GM18508 (cell line): ENCODE measurements around the gene PMVK.
"Not testable (repeated sequence)": the region's sequence is repeated elsewhere in the genome, so short reads cannot be mapped to it uniquely, and the experiment has no call there.

Experiments
- ATAC-seq: cut with Tn5 transposase; IDR thresholded peaks from one replicate; pipeline ENCODE4 v1.9.1; 2021; ENCODE audit warnings: moderate number of reproducible peaks; ENCODE audit not compliant: insufficient read depth, unreplicated experiment

The PMVK gene

GRCh38 chr1:154926201-154926600 is 10.3 kb downstream of the PMVK start:
- ATAC-seq: no peak

GRCh38 chr1:154925335-154926170 is 11.0 kb downstream of the PMVK start:
- no peak for ATAC-seq

- no peak for ATAC-seq
Observed at GRCh38 chr1:154923695-154924094, 12.8 kb downstream of the PMVK start.

GRCh38 chr1:154913273-154913672 is 23.2 kb downstream of the PMVK start:
- ATAC-seq: no peak

GRCh38 chr1:154912755-154913154 is 23.8 kb downstream of the PMVK start:
- ATAC-seq: no peak

- ATAC-seq: no peak
Observed at GRCh38 chr1:154911691-154912550, 24.6 kb downstream of the PMVK start.

- ATAC-seq: no peak
Observed at GRCh38 chr1:154910851-154911250, 25.7 kb downstream of the PMVK start.

GRCh38 chr1:154908937-154909336 is 27.6 kb downstream of the PMVK start:
- ATAC-seq: no peak

- ATAC-seq: not testable (repeated sequence)
Observed at GRCh38 chr1:154908129-154908528, 28.4 kb downstream of the PMVK start.

GRCh38 chr1:154906621-154907081 is 29.9 kb downstream of the PMVK start:
- no peak for ATAC-seq

GRCh38 chr1:154902938-154903566 is 33.5 kb downstream of the PMVK start:
- no peak for ATAC-seq

GRCh38 chr1:154901591-154901990 is 34.9 kb downstream of the PMVK start:
- ATAC-seq: no peak

GRCh38 chr1:154899041-154899440 is 37.5 kb downstream of the PMVK start:
- ATAC-seq: no peak

- no peak for ATAC-seq
Observed at GRCh38 chr1:154896771-154897286, 39.7 kb downstream of the PMVK start.

- ATAC-seq: no peak
Observed at GRCh38 chr1:154895798-154896197, 40.7 kb downstream of the PMVK start.

GRCh38 chr1:154891452-154891851 is 45.1 kb downstream of the PMVK start:
- ATAC-seq: no peak

- ATAC-seq: no peak
Observed at GRCh38 chr1:154888757-154889156, 47.8 kb downstream of the PMVK start.

GRCh38 chr1:154886281-154887015 is 50.1 kb downstream of the PMVK start:
- no peak for ATAC-seq

- ATAC-seq: no peak
Observed at GRCh38 chr1:154884869-154885701, 51.4 kb downstream of the PMVK start.
